H9 (cell line): ENCODE results near the gene CHRNA4. TPM values are rescaled to one million over a fixed set of nuclear protein-coding genes. Genes with fewer than 3 reads are reported as not detected.
"Not testable (repeated sequence)": the region's sequence is repeated elsewhere in the genome, so short reads cannot be mapped to it uniquely, and the experiment has no call there.

Experiments
- DNase-seq: peaks from one replicate; pipeline ENCODE4 v3.0.0-alpha.2; 2017
- H2AFZ ChIP-seq: one replicate; pipeline ENCODE4 v1.6.1; 2013; ENCODE audit warnings: mild to moderate bottlenecking, low read length, control low read depth, moderate library complexity
- H2AK5ac ChIP-seq: 2 replicates; pipeline ENCODE4 v1.6.1; 2013; ENCODE audit warnings: low read length, control low read depth, mixed read lengths; ENCODE audit not compliant: insufficient read length
- H2BK120ac ChIP-seq: one replicate; pipeline ENCODE4 v1.6.1; 2013; ENCODE audit warnings: low read depth, mild to moderate bottlenecking, low read length, control low read depth, inconsistent platforms; ENCODE audit not compliant: poor library complexity, severe bottlenecking
- H2BK12ac ChIP-seq: 2 replicates; pipeline ENCODE4 v1.6.1; 2013; ENCODE audit warnings: low read length, control low read depth, mixed read lengths, low read depth; ENCODE audit not compliant: insufficient read length
- H2BK15ac ChIP-seq: 2 replicates; pipeline ENCODE4 v1.6.1; 2013; ENCODE audit warnings: low read depth, low read length, control low read depth
- H2BK20ac ChIP-seq: one replicate; pipeline ENCODE4 v1.6.1; 2013; ENCODE audit warnings: low read depth, mild to moderate bottlenecking, low read length, control low read depth, inconsistent platforms; ENCODE audit not compliant: poor library complexity, severe bottlenecking
- H2BK5ac ChIP-seq: 2 replicates; pipeline ENCODE4 v1.6.1; 2013; ENCODE audit warnings: low read length, control low read depth, mixed read lengths; ENCODE audit not compliant: insufficient read length
- H3K14ac ChIP-seq: 2 replicates; pipeline ENCODE4 v1.6.1; 2013; ENCODE audit warnings: low read length, control low read depth; ENCODE audit not compliant: insufficient read depth
- H3K18ac ChIP-seq: 2 replicates; pipeline ENCODE4 v1.6.1; 2013; ENCODE audit warnings: low read depth, mild to moderate bottlenecking, mixed read lengths, low read length, control low read depth; ENCODE audit not compliant: insufficient read length
- H3K23ac ChIP-seq: 2 replicates; pipeline ENCODE4 v1.6.1; 2013; ENCODE audit warnings: low read length, control low read depth, mixed read lengths, low read depth; ENCODE audit not compliant: insufficient read length
- H3K23me2 ChIP-seq: 2 replicates; pipeline ENCODE4 v1.6.1; 2013; ENCODE audit warnings: low read depth, mild to moderate bottlenecking, mixed read lengths, low read length, control low read depth; ENCODE audit not compliant: insufficient read length, poor library complexity, severe bottlenecking
- H3K27ac ChIP-seq: 2 replicates; pipeline ENCODE4 v1.5.1; 2013; ENCODE audit warnings: low read length, control low read depth, mixed read lengths, low read depth; ENCODE audit not compliant: insufficient read length
- H3K27me3 ChIP-seq: 2 replicates; pipeline ENCODE4 v1.6.1; 2013; ENCODE audit warnings: low read length, control low read depth, inconsistent platforms; ENCODE audit not compliant: insufficient read depth
- H3K4ac ChIP-seq: 2 replicates; pipeline ENCODE4 v1.6.1; 2013; ENCODE audit warnings: low read depth, mild to moderate bottlenecking, control low read depth, inconsistent platforms, low read length, moderate library complexity
- H3K4me1 ChIP-seq: 2 replicates; pipeline ENCODE4 v1.6.1; 2013; ENCODE audit warnings: low read length, control low read depth, inconsistent platforms; ENCODE audit not compliant: insufficient read depth
- H3K4me2 ChIP-seq: 2 replicates; pipeline ENCODE4 v1.6.1; 2013; ENCODE audit warnings: low read length, control low read depth, mixed read lengths; ENCODE audit not compliant: insufficient read length, insufficient read depth
- H3K56ac ChIP-seq: 2 replicates; pipeline ENCODE4 v1.6.1; 2013; ENCODE audit warnings: low read depth, mild to moderate bottlenecking, mixed read lengths, low read length, control low read depth; ENCODE audit not compliant: insufficient read length
- H3K79me1 ChIP-seq: 2 replicates; pipeline ENCODE4 v1.6.1; 2013; ENCODE audit warnings: low read depth, mild to moderate bottlenecking, moderate library complexity, low read length, control low read depth, inconsistent platforms; ENCODE audit not compliant: insufficient read depth, poor library complexity, severe bottlenecking
- H3K79me2 ChIP-seq: 2 replicates; pipeline ENCODE4 v1.6.1; 2013; ENCODE audit warnings: low read length, control low read depth, inconsistent platforms; ENCODE audit not compliant: insufficient read depth
- H3K9ac ChIP-seq: 2 replicates; pipeline ENCODE4 v1.6.1; 2013; ENCODE audit warnings: low read length, control low read depth, mixed read lengths; ENCODE audit not compliant: insufficient read length; ENCODE audit errors: extremely low read depth
- H3K9me3 ChIP-seq: one replicate; pipeline ENCODE4 v1.6.1; 2013; ENCODE audit warnings: low read depth, low read length, inconsistent platforms; ENCODE audit not compliant: control insufficient read depth
- H3T11ph ChIP-seq: one replicate; pipeline ENCODE4 v1.6.1; 2013; ENCODE audit warnings: mild to moderate bottlenecking, low read length, control low read depth, inconsistent platforms
- H4K20me1 ChIP-seq: one replicate; pipeline ENCODE4 v1.6.1; 2013; ENCODE audit not compliant: control insufficient read depth, insufficient read length, insufficient read depth
- H4K5ac ChIP-seq: 2 replicates; pipeline ENCODE4 v1.6.1; 2013; ENCODE audit warnings: low read depth, mild to moderate bottlenecking, mixed read lengths, low read length, control low read depth; ENCODE audit not compliant: insufficient read length
- H4K8ac ChIP-seq: replicated peaks from 2 replicates; pipeline ENCODE4 v1.6.1; 2013; ENCODE audit warnings: low read length, control low read depth, mixed read lengths, low read depth; ENCODE audit not compliant: insufficient read length
- H4K91ac ChIP-seq: 2 replicates; pipeline ENCODE4 v1.6.1; 2013; ENCODE audit warnings: low read depth, mild to moderate bottlenecking, moderate library complexity, mixed read lengths, low read length, control low read depth; ENCODE audit not compliant: insufficient read length
- H3K27ac Mint-ChIP-seq, 3 experiments: 2 replicates in 2 of 3; 3 replicates in 1 of 3; pipeline ENCODE4 v1.8.0; 2020 to 2021; ENCODE audit warnings: mixed read lengths in 3 of 3, mild to moderate bottlenecking in 1 of 3, moderate library complexity in 1 of 3
- H3K27me3 Mint-ChIP-seq: 2 replicates; pipeline ENCODE4 v1.8.0; 2021; ENCODE audit warnings: low read depth, mild to moderate bottlenecking, moderate library complexity, mixed read lengths
- H3K36me3 Mint-ChIP-seq, 3 experiments: 2 replicates in 2 of 3; 3 replicates in 1 of 3; pipeline ENCODE4 v1.8.0; 2020 to 2021; ENCODE audit warnings: low read depth in 3 of 3, mixed read lengths in 3 of 3; ENCODE audit not compliant: insufficient read depth in 1 of 3
- H3K4me1 Mint-ChIP-seq, 2 experiments: 2 replicates each; pipeline ENCODE4 v1.8.0; 2020; ENCODE audit warnings: mixed read lengths in 2 of 2
- H3K4me3 Mint-ChIP-seq, 2 experiments: 2 replicates in 1 of 2; 3 replicates in 1 of 2; pipeline ENCODE4 v1.8.0; 2020 to 2021; ENCODE audit warnings: mild to moderate bottlenecking in 2 of 2, mixed read lengths in 2 of 2, moderate library complexity in 1 of 2
- H3K9me3 Mint-ChIP-seq, 2 experiments: 2 replicates in 1 of 2; 3 replicates in 1 of 2; pipeline ENCODE4 v1.8.0; 2020; ENCODE audit warnings: mild to moderate bottlenecking in 2 of 2, mixed read lengths in 2 of 2, moderate library complexity in 1 of 2
- CTCF ChIP-seq: fragments of 200-600 bp; sonication (generic); conservative IDR thresholded peaks from 3 replicates; pipeline ENCODE4 v1.8.0; 2021; ENCODE audit warnings: antibody characterized with exemption, mild to moderate bottlenecking
- WGBS: extraction: QIAGEN DNeasy Blood & Tissue Kit; methylation state at CpG from one replicate; pipeline ENCODE4 v1.1.7; 2013; ENCODE audit warnings: missing lambda C conversion rate, low lambda C conversion rate, mixed read lengths; ENCODE audit not compliant: insufficient read length; ENCODE audit errors: extremely low coverage; 5-methylcytosine and 5-hydroxymethylcytosine counted together
- total RNA-seq: library from RNA; stranded (reverse); gene quantifications from 2 replicates; pipeline ENCODE4 v1.2.1, GENCODE V29; 2021

Gene CHRNA4
- total RNA-seq, 1 experiment from 2014 or later: 2.5 TPM

GRCh38 chr20:63306673-63307537, 54.2 kb downstream of the CHRNA4 start:
- Histone ChIP-seq H3K9ac (no peak overlapping the region), H2AK5ac (no peak overlapping the region), H3K27me3 (no peaks in the 10 kb centered on the region), H3K4ac (no peak overlapping the region), H4K8ac (no peak overlapping the region), H3K4me2 (no peak overlapping the region), H2BK20ac (no peak overlapping the region), H2BK15ac (no peak overlapping the region), H2BK5ac (no peak overlapping the region), H4K20me1 (no peaks in the 10 kb centered on the region), H3K9me3 (no peaks in the 10 kb centered on the region), H3T11ph (no peak overlapping the region), H3K23me2 (no peaks in the 10 kb centered on the region), H3K14ac (no peak overlapping the region), H4K91ac (no peak overlapping the region), H2AFZ (no peak overlapping the region), H3K18ac (no peak overlapping the region), H2BK120ac (no peak overlapping the region), H3K23ac (no peak overlapping the region), H3K79me2 (no peaks in the 10 kb centered on the region), H4K5ac (no peak overlapping the region), H3K4me1 (no peaks in the 10 kb centered on the region), H3K79me1 (no peaks in the 10 kb centered on the region), H3K27ac (no peak overlapping the region), H2BK12ac (no peak overlapping the region), H3K56ac (no peak overlapping the region)
- Mint-ChIP-seq H3K27me3 (peaks cover 15% of the 10 kb centered on the region), H3K27ac (no peak overlapping the region), H3K9me3 (peaks cover 2 to 3% of the 10 kb centered on the region in 2 experiments; a peak in 1 of 5 replicates), H3K4me3 (no peak overlapping the region), H3K4me1 (peaks cover 4% of the 10 kb centered on the region in 2 experiments; a peak in 3 of 4 replicates), H3K36me3 (no peaks in the 10 kb centered on the region)
- no peak for DNase-seq
- WGBS: no CpG with 5 or more reads among the region's 35 CpGs
- TF ChIP-seq CTCF: no peak

GRCh38 chr20:63305933-63306672, 55.0 kb downstream of the CHRNA4 start:
- H3K36me3 Mint-ChIP-seq, H3K27ac ChIP-seq, H2BK20ac ChIP-seq, H3K79me1 ChIP-seq, H4K8ac ChIP-seq, H3K18ac ChIP-seq, DNase-seq, H4K5ac ChIP-seq, H3K27ac Mint-ChIP-seq, H2AFZ ChIP-seq, H2BK12ac ChIP-seq, H3K56ac ChIP-seq, H3K79me2 ChIP-seq, H2BK120ac ChIP-seq, H3K23ac ChIP-seq, H3T11ph ChIP-seq, H3K4me1 Mint-ChIP-seq, H3K4me3 Mint-ChIP-seq, H3K4me2 ChIP-seq, H3K27me3 ChIP-seq, H4K91ac ChIP-seq, H3K4me1 ChIP-seq, H2BK15ac ChIP-seq, H3K9me3 ChIP-seq, H3K9me3 Mint-ChIP-seq, H4K20me1 ChIP-seq, H3K9ac ChIP-seq, H3K23me2 ChIP-seq, H3K14ac ChIP-seq, H3K4ac ChIP-seq, H2AK5ac ChIP-seq, H2BK5ac ChIP-seq: not testable (repeated sequence)
- H3K27me3 Mint-ChIP-seq: peaks cover 18% of the 10 kb centered on the region
- no CpG with 5 or more reads among the region's 30 CpGs for WGBS
